GM19023 (cell line): ENCODE data around the gene PTPN20.
"Not testable (repeated sequence)": the region's sequence is repeated elsewhere in the genome, so short reads cannot be mapped to it uniquely, and the experiment has no call there.

Source experiments
- ATAC-seq: cut with Tn5 transposase; IDR thresholded peaks from one replicate; pipeline ENCODE4 v1.9.1; 2021; ENCODE audit warnings: mild to moderate bottlenecking, moderate library complexity; ENCODE audit not compliant: unreplicated experiment

Gene PTPN20

DNA sequence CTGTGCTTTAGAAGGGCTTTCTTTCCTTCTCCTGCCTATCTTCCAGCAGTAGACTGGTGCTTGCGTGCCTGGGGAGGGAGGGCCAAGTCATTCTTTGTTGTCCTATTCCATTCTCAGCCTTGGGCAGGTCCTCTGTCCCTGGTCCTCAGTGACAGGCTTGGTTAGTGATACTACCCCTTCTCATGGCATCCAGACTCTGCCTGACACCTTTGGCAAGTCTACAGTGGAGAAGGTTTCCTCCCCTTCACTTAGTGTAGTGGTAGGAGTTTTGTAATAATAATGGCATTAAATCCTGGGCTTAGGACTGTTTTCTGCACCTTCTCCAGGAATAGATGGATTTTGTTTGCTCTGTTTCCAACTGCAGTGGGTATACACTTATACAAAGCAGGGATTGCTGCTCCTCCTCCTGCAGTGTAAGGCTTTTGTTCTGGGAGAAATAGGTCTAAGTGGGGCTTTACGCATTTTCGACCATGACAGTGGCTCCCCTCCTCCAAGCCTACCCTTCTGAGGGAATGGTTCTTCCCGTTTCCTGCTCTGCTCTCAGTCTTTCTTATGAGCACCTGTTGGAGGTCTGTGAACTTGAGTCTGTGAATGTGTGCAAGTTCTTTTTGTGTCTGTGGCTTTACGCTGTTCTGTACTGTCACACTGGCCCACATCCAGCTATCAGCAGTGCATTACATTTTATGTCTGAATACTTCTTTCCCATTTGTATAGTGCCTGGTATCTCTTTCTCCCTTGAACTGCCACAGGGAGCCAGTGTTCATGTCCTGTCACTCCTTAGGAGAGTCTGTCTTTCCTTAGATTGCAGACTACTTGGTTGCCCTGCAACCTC, 37.7 kb downstream of the PTPN20 start:
- ATAC-seq: not testable (repeated sequence)

DNA sequence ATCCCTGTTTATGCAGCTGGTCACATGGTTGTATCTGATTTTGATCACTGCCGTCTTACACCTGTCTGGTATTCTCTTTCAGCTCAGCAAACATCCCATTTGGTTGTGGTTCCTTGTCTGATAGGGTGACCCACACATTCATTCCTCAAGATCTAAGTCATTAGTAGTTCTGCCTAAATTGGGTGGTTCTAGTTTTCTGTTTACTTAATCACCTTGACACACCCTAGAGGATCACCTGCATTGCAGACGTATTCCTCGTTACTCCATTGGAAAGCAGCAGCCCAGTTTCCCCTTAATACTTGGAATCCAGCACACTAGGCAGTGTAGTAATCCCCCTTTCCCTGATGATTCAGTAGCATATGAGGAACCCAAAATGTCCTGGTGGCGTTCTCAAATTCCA, 41.3 kb downstream of the PTPN20 start:
- not testable (repeated sequence) for ATAC-seq

DNA sequence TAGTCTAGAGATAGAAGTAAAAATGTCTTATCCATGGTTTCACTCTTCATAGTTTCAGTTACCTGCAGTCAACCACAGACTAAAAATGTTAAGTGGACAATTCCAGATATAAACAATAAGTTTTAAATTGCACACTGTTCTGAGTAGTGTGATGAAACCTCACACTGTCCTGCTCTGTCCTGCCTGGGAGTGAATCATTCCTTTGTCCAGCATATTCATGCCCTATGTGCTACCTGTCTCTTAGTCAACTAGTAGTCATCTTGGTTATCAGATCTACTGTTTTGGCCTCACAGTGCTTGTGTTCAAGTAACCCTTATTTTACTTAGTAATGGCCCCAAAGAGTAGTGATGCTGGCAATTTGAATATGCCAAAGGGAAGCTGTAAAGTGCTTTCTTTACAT, 49.5 kb downstream of the PTPN20 start:
- ATAC-seq: not testable (repeated sequence)

DNA sequence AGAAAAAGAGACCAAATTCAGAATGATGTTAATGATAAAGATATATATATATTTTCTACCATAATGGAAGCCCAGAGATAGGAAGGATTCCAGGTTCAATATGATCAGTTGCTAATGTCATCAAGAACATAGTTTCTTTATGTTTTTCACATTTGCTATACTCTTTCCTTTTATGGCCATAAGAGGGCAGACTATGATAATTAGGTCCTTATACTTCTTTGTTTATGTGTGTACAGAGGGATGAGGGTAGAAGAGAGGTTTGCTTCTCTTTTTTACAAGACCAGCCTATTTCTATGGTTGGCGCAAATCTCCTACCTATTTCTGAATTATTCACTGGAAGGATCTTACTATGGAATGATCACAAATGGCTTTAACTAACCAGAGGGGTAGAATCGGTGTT, 52.1 kb downstream of the PTPN20 start:
- ATAC-seq: not testable (repeated sequence)

DNA sequence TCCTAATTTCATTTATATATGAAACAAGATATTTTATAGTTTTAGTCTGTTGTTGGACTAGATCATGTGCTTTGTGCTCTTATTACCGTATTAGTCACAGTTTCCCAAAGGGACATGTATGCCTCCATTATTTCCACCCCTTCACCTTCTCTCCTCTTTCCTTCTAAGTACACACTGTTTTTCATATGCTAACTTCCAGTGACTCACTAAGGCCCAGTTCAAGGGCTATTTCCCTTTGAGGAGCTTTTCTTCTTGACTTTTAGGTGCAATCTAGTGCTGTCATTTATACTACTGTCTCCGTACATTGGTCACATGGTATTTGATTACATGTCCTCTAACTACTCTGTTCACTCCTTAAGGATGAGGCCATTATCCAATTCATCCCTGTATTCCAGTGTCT, 55.8 kb downstream of the PTPN20 start:
- ATAC-seq: not testable (repeated sequence)

DNA sequence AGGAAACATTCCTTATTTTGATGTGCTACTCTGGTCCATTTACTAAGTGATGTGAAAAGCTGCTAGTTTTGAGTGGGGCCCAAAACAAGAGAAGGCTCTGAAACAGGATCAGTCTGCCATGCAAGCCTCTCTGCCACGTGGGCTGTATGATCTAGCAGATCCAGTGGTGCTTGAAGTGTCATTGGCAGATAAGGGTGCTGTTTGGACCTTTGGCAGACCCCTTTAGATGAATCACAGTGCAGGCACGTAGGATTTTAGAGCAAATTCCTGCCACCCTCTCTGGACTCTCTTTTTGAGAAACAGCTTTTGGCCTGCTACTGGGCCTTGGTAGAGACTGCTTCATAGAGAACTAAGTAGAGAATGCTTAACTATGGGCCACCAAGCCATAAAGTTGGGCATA, 69.0 kb downstream of the PTPN20 start:
- not testable (repeated sequence) for ATAC-seq

DNA sequence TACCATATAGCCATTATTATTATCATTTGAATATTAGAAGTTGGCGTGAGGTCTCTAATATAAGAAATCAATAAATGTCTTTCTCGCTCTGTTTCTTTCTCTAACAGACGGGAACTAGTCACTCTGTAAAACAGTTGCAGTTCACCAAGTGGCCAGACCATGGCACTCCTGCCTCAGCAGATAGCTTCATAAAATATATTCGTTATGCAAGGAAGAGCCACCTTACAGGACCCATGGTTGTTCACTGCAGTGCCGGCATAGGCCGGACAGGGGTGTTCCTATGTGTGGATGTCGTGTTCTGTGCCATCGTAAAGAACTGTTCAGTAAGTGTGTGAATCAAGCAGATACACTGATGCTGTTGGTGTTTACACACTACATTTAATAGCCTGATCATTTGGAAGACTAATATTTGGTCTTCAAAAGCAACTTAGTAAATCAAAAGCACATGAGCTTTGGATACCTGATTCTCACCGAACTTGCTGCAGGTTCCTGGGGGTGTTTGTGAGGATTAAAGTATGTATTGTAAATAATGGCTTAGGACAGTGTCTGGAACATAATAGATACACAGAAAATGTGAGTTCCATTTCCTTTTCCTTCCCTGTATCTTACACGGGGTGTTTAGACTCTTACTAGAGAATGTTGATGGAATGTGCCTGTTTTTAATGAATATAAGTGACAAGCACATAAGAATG, 76.2 kb downstream of the PTPN20 start:
- ATAC-seq: peak; percentile 85

DNA sequence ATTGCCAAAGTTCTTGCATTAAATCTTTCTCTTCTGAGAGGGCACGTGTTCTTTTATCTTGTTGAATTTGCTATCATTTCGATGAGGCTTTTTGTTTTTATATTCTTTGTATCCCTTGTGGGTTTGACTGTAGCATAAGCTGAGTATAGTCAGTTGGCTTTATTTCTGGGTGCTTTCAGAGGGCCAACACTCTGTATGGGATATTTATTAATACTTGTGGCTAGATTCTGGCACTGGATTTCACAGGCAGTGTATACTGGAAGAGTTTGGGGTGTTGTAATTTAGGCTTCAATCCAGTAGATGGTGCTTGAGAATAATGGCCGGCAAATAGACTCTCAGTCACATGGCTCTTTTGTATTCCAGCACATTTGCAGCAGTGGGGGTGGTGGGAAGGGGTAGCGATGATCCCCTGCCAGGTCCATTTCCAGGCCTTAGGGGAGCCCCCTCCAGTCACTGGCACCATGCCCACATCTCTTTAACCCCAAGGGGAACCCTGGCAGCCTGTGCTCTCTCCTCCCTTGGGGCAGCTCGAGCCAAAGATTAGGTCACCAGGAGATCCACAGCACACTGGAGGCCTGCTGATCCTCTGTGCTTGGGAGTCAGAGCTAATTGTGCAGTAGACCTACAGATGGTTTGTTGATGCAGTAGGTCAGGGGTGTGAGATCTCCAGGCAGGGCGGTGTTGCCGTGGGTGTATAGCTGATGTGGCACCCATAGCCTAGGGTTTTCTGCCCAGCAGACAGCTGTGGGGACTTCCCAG, 81.8 kb downstream of the PTPN20 start:
- no peak for ATAC-seq

DNA sequence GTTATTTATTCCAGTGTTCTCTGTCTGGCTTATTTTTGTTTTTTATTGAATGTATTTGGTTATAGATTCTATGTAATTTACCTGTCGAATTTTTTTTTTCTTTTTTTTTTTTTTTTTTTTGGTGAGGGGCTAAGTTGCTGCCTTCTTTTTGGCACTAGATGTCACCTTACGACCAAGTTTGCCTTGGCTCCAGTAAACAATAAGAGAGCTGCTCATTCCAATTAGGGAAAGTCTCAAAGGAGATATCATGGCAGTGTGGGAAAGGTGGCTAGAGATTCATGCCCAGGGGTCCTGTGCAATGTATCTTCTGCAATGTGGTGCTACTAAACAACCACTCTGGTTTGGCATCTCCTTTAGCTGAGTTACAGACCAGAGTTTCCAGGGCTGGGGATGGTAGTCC, 84.0 kb downstream of the PTPN20 start:
- ATAC-seq: no peak

DNA sequence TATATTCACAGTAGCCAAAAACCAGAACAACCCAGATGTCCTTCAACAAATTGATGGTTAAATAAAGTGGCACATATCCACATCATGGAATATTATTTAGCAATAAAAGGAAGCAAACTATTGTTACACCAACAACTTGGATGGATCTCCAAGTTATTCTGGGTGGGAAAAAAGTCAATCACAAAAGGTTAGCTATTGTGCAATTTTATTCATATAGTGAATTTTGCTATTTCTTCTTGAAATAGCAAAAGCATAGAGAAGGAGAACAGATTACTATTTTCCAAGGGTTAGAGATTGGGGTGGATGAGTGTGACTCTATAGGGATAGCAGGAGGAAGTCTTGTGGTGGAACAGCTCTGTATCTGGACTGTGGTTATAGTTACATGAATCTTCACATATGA, 87.0 kb downstream of the PTPN20 start:
- ATAC-seq: no peak

DNA sequence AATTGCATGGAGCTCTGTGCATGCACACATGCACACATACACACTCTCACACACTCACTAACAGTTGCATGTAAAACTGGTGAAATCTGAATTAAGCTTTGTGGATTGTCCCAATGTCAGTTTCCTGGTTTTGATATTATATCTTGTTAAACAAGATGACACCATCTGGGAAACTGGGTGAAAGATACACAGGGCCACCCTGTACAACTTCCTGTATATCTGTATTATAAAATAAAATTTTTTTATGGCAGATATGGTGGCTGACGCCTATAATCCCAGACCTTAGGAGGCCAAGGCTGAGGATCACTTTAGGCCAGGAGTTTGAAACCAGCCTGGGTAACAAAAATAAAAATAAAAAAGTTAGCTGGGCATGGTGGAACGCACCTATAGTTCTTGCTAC, 87.4 kb downstream of the PTPN20 start:
- no peak for ATAC-seq

DNA sequence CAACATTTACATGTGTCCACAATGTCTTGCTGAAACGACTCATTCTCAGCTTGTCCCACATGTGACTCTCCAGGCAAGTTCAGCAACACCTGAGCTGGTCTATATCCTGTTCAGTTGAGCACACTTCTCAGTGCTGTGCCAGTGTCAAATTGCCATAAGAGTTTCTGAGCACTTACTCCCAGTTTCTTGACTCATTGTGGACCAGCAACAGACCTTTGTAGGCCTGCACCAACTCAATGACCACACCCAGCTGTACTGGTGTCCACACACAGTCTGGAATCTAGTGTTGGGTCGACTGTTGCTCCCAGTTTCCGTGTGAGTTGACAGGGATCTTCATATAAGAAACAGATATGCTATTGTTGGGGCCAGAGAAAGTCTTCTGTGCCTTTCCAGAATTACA, 88.0 kb downstream of the PTPN20 start:
- ATAC-seq: no peak

DNA sequence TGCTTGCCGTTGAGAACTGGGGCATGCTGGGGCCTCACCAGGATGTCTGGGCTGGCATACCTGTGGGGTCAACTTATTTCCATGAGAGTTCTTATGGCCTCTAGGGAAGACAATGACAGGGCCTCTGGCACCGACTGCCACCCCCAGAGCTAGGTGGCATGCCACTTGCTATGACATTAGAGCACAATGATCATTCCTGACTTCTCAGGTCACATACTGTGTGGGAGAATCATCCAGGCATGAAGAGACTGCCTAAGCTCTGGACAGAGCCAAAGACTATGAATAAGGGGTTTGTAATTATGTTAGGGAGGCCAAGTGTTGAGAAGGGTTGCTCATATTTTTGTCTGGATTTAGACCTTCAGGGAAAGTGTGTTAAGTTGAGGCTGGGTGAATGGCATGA, 97.5 kb downstream of the PTPN20 start:
- ATAC-seq: no peak

DNA sequence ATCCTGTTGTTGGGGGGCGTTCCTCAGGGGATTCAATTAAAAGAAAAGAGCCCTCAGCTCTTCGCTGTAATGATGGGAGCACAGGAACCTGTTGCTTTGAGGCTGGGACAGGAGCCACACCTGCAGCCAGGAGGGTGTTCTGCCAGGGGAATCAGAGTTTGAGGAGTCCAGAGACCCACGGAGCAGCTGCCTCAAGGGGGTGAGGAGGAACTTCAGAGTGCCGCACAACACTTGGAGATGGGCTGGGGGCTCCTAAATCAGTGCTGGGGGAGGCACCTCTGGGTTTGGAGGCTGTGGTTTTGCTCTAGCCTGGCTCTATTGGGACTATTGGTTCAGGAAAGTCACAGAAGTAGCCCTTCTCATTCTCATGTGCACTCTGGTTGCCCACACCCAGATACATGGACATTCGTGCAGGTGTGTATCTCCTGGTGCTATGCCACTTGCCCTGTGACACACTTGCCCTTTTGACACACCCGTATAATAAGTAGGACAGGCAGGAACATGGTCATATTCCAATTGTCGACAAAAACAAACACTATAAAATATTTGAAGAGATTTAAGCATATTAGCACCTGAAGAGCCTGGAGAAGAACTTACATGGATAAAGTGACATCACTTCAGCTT, 98.1 kb downstream of the PTPN20 start:
- no peak for ATAC-seq

DNA sequence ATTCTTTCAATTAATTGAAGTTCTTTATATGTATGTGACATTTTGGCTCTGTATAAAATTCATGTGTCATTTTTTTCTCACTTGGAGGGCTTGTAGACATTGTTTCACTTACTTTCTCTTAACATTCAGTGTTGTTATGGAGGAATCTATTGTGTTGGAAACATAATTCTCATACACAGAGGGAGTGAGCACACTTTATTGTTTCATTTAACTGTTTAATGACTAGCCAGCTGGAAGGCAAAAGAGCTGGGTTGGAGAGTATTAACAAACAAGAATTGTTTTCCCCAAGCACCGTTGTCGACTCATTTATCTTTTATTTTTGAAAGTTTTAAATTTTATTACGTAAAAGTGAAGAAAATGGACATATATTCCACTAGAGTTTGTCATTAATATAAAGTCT, 98.8 kb downstream of the PTPN20 start:
- ATAC-seq: no peak

DNA sequence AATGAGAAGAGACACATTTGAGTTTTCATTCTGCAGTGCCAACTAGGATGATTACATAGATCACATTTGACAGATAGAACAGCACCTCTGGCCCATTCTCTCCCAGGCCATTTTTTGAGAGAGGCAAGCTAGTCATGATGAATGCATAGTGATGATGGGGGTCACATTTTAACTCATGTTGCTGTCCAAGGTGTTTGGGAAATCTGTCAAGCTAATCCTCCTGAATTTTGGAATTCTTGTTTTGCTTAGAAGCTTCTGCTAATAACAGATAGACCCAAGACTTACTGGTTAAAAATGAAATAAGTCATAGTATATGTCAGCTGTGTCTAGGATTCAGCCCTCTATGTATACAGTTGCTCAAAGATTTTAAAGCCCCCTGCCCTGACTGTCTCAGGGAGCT, 101.0 kb downstream of the PTPN20 start:
- ATAC-seq: no peak

DNA sequence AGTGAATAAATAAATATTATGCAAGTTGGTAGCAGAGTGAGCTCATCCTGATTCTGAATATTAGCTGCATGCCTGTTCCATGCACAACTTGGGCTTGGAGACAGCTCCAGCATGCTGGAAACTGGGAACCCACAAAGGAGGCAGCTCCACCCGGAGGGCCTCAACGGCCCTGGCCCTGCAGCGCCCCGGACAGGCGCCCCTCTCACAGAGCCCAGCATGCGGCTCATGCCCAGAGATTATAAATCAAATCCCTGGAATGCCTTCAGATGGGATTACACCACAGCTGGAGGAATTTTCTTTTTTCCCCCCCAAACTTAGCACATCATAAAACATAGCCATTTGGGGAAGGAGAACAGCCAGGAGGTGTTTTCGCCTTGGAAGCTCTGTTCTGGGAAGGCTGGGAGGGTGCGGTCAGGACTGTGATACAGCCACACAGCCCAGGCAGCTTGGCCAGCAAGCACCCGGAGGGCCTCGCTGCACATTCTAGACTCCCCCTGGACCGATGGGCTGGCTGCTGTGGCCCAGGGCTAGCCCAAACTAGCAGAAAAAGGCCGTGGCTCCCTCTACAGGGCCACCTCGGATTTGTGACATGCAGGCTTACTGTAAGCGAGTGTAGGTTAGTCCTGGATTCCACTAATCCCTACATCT, 102.4 kb downstream of the PTPN20 start:
- no peak for ATAC-seq

DNA sequence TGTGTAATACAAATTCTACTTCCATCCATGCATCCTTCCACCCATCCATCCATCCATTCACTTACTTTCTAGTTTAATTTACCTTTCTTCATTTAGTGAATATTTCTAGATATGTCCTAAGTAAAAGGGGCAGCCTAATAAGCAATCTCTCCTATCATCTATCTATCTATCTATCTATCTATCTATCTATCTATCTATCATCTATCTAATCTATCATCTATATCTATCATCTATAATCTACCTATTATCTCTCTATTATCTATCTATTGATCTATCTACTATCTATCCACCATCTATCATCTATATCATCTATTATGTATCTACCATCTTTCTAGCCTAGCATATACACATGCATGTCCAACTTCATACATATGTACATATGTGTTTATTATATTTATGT, 104.2 kb downstream of the PTPN20 start:
- no peak for ATAC-seq

DNA sequence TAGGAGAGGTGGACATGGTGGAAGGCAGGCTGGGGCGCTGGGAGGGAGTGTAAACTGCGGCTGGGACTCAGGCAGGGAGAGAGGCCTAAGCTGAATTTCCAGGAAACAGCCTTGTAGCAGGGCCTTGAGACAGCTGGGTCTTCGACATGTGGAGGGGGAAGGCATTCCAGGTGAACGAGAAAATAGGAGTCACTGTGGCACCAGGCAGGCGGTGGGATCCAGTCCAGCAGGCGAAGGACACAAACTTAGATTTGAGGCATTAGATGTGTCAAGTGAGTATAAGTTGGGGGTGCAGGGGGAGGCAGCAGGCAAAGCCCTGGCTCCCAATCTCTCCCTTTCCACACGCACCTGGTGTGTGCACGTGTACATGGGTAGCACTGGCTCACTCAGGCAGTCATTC, 105.3 kb downstream of the PTPN20 start:
- no peak for ATAC-seq

DNA sequence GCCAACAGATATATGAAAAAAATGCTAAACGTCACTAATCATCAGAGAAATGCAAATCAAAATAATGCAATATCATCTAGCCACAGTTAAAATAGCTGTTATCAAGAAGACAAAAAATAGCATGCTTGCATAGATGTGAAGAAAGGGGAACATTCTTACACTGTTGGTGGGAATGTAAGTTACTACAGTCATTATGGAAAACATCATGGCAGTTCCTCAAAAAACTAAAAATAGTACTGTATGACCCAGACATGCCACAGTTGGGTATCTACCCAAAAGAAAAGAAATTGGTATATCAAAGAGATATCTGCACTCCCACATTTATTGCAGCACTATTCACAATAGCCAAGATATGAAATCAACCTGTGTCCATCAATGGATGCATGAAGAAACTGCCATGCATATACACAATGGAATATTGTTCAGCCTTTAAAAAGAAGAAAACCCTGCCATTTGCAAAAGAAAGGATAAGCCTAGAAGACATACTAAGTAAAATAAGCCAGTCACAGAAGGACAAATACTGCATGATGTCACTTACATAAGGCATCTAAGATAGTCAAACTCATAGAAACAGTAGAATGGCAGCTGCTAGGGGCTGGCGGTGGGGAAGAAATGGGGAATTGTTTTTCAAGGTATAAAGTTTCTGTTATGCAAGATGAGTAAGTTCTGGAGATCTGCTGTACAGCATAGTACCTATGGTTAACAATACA, 107.0 kb downstream of the PTPN20 start:
- no peak for ATAC-seq
